HuH-7 (cell line): Measurements from ENCODE around the gene BSPH1.
"Not testable (repeated sequence)": the region's sequence is repeated elsewhere in the genome, so short reads cannot be mapped to it uniquely, and the experiment has no call there.

Experiments used
- DNase-seq: peaks from one replicate; pipeline ENCODE4 v3.0.0; 2011; ENCODE audit warnings: low spot score

The BSPH1 gene, protein sequence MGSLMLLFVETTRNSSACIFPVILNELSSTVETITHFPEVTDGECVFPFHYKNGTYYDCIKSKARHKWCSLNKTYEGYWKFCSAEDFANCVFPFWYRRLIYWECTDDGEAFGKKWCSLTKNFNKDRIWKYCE

GRCh38 chr19:47992070-47992469 is at the start of gene BSPH1:
Gene BSPH1, minus strand, starts transcription at chr19:47992170. Its CDS starts 89 bp downstream, at chr19:47992081.
- DNase-seq = no peak

GRCh38 chr19:48036765-48037164 is 44.8 kb upstream of the BSPH1 start:
- no peak for DNase-seq

DNA sequence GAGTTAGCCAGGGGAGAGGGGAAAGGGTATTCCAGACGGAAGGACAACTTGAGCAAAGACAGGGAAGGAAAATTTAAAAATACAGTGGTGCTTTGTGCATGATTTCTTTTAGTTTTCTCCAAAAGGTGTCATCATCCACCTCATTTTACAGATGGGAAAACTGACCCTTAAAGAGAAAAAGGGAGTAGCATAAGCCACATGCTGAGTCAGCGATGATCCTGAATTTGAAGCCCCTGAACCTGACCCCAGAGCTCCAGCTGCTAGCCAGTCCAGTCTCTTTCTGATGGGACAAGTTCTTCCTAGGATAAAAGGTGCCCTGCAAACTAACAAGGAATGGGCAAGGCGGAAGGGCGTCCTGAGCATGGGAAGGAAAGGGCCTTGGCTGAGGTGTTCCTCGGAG is 41.6 kb upstream of the BSPH1 start:
- DNase-seq = no peak

DNA sequence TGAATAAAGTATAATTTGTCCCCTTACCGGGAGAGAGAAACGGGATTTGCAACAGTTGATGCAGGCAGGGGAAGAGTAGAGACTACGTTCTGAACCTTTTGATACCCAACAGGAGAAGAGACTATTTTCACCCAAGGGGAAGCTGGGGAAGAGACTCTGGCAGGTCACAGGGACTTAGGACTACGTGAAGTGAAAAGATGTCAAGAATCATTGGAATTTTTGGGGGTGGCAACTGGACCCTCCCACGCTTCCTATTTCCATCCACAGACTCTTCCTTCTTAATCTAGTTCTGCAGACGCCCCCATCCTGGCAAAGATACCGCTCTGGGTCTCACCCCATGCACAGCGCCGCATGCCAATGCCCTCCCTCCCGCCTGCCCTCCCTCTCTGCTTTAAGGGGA is 38.1 kb upstream of the BSPH1 start:
- no peak for DNase-seq

GRCh38 chr19:48029431-48029830 is 37.5 kb upstream of the BSPH1 start:
- no peak for DNase-seq

GRCh38 chr19:48025480-48025879 is 33.5 kb upstream of the BSPH1 start:
- DNase-seq = no peak

DNA sequence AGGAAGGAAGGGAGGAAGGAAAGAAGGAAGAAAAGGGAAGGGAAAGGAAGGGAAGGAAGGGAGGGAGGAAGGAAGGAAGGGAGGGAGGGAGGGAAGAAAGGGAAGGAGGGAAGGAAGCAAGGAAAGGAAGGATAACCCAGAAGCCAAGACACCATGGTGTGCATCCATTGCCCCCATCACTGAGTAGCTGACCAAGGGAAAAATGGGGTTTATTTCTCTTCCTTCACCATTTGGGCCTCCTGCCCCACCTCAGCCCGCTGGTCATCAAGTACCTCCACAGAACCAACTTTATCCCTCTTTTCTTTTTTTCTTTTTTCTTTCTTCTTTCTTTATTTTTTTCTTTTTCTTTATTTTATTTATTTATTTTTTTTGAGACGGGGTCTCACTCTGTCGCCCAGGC is 31.5 kb upstream of the BSPH1 start:
- DNase-seq = no peak

DNA sequence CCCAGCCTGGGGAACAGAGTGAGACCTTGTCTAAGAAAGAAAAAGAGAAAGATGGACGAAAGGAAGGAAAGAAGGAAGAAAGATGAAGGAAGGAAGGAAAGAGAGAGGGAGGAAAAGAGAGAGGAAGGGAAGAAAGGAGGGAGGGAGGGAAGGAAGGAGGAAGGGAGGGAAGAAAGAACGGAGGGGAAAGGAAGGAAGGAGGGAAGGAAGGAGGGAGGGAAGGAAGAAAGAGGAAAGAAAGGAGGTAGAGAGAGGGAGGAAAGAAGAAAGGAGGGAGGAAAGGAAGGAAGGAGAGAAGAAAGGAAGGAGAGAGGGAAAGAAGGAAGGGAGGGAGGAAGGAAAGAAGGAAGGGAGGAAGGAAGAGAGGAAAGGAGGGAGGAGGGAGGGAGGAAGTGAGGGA is 31.0 kb upstream of the BSPH1 start:
- no peak for DNase-seq

DNA sequence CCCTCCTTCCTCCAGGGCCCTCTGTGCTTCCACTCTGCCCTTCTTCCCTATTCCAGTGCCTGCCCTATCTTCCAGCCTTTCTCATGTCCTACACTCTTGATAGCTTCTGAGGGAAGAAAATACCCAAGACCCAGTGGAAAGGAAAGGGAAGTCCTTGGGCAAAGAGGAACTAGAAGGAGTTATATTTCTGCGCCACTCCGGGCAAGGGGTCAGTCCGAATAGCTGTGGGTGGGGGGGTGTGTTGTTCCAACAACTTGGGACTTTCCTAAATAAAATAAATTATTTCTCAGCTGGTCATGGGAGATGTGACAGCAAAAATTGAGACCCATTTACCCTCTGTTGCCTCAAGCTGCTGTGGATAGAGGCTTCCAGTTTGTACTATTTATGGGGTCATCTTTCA is 28.7 kb upstream of the BSPH1 start:
- DNase-seq = no peak

DNA sequence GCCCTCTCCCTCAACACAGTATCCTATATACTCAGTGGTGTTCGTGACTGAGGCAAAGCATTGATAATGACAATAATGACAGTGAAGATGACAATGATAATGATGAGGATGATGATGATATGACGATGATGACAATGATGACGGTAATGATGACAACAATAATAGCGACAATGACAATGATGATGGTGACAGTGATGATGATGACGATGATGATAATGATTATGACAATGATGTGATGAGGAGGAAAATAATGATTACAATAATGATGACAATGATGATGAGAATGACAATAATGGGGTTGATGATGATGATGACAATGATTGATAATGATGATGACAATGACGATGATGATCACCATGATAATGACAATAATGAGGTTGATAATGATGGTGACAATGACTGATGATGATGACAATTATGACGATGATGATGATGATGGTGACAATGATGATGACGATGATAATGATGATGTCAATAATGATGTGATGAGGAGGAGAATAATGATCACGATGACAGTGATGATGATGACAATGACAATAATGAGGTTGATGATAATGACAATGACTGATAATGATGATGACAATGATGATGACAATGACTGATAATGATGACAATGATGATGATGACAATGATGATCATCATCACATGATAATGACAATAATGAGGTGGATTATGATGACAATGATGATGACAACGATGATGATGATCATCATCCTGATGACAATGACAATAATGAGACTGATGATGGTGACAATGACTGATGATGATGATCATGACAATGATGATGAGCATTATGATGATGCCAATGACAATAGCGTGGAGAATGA is 19.2 kb upstream of the BSPH1 start:
- DNase-seq = no peak

DNA sequence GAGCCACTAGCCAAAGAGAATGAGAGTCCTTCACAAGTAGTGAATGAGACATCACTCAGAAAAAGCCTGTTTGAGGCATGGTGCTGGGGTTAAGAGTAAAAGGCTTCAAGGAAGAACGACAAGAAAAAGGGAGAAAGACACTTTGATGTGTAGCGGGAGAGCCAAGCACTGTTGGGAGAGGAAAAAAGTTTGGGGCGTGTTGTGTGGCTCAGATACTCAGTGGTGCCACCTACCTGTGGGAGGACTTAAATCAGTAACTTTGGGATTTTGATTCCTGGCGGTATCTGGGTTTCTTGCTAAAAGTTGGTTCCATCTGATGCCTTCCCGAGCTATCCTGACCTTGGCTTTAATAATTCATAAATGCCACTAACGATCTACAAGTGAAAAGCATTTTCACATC is 14.8 kb upstream of the BSPH1 start:
- no peak for DNase-seq

GRCh38 chr19:48004236-48004635 is 12.3 kb upstream of the BSPH1 start:
- no peak for DNase-seq

DNA sequence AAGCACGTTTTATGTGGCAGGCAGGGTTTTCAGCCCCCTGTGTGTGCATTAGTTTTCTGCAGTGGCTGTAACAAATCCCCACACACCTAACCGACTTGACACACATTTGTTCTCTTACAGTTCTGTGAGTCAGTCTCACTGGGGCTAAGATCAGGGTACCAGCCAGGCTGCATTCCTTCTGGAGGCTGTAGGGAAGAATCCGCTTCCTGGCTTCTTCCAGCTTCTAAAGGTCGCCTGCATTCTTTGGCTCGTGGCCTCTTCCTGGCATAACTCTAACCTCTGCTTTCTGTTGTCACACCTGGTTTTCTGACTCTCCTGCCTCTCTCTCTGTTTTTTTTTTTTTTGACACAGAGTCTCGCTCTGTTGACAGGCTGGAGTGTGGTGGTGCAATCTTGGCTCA is 8.9 kb upstream of the BSPH1 start:
- no peak for DNase-seq

- no peak for DNase-seq
Observed at GRCh38 chr19:47998800-47999199, 6.8 kb upstream of the BSPH1 start.

DNA sequence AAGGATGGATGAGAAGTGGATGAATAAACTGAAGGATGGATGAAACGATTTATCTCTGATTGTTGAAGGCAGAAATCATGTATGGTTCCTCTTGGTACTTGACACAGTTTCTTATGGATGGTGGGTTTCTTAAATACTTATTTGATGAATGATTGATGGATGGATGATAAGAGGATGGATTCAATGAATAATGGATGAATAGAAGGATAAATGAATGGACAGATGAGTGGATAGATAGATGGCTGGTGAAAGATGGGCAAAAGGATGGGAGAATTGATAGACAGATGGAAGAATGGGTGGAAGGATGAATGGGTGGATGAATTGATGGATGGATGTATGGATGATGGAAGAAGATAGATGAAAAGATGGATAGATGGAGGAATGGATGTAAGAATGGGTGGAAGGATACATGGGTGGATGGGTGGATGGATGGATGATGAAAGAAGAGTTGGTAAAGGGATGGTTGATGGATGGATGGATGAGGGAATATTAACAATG is 4.3 kb upstream of the BSPH1 start:
- DNase-seq = no peak

GRCh38 chr19:47994209-47994802 is 2.3 kb upstream of the BSPH1 start, which contains the start of gene ELSPBP1:
Gene ELSPBP1, plus strand, starts transcription at chr19:47994632. Its CDS starts 14,036 bp downstream, at chr19:48008668.
- no peak for DNase-seq

DNA sequence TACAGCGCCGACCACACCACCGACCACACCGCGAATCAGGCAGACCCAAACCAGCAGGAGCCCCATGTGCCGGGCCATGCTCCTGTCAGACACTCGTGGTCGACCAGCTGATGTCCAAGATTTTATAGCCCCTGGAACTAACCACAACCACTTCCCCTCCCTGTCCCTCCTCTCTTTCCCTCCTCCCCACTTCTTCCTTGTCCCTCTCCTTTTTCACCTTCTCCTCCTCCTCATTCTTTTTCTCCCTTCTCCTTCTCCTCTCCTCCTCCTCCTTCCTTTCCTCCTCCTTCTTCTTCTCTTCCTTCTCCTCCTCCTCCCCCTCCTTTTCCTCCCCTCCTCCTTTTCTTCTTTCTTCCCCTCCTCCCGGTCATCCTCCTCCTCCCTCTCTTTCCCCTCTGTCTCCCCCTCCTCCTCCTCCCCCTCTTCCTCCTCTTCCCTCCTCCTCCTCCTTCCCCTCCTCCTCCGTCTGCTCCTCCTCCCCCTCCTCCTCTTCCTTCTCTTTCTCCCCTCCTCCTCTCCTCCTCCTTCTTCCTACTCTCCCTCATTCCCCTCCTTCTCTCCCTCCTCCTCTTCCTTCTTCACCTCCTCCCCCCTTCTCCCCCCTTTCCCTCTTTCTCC is 670 bp downstream of the BSPH1 start:
- no peak for DNase-seq

DNA sequence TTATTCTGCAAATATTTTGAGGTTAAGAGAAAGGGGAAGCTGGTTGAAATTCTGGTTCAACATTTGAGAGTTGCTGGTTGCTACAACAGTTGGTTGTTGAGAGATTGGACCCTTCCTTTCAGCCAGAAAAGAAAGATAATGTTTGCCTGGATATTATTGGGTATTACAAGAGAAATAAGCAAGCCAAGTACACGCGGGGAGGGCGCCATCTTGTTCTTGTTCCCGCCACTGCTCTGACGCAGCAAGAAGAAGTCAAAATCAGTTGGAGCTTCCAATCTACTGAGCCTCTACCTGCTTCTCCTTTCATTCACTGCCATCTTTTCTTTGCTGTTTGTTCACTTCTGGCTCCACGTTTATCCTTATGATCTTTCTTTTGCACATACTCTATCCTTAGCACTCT is 18.4 kb downstream of the BSPH1 start:
- no peak for DNase-seq

GRCh38 chr19:47955936-47956335 is 36.0 kb downstream of the BSPH1 start:
- not testable (repeated sequence) for DNase-seq

GRCh38 chr19:47952132-47952531 is 39.8 kb downstream of the BSPH1 start:
- not testable (repeated sequence) for DNase-seq

GRCh38 chr19:47949852-47950521 is 42.0 kb downstream of the BSPH1 start:
- not testable (repeated sequence) for DNase-seq

DNA sequence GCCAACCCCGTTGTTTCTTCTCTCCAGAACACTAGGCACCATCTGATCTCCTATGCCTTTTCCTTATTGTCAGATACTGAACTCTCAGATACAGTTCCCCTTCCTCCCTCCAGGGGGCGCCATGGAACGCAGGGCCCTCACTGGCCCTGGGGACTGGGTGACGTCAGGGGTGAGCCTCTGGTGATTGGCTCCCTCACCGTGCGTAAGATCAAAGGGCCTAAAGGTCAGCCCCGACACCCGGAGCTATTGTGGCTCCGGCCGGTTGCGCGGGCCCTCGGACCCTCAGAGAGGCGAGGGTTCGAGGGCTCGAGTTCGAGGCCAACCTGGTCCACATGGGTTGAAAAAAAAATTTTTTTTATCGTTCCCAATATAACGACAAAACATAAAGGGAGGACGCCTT is 63.4 kb downstream of the BSPH1 start:
- not testable (repeated sequence) for DNase-seq
